GM12874 (cell line): ENCODE data around the gene MBNL2.

Experiments used
- CTCF ChIP-seq: IDR thresholded peaks from 2 replicates; pipeline ENCODE4 v1.5.1; 2011; ENCODE audit warnings: low read depth, mild to moderate bottlenecking, control low read depth, low read length, moderate library complexity; ENCODE audit not compliant: insufficient read depth

Gene MBNL2

GRCh38 chr13:97262058-97262457 is 39.9 kb downstream of the MBNL2 start:
- no peak for TF ChIP-seq CTCF

DNA sequence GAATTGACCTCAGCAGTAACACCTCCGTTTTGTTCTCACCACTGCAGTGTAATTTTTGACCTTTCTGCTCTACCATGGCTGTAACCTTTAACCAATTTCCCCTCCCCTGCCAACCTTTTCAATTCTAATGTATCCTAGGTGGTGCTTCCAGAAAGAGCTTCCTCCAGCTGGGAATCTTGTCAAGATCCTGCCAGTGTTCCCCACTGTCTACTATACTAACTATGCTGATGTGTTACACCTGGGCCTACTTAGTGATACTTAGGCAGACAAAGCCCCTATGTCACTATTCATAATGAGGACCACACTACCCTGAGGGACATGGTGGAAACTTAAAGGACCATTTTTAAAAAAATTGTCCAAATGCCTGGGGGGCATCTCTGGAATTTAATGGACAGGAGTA is 41.0 kb downstream of the MBNL2 start:
- TF ChIP-seq CTCF, result no peak

DNA sequence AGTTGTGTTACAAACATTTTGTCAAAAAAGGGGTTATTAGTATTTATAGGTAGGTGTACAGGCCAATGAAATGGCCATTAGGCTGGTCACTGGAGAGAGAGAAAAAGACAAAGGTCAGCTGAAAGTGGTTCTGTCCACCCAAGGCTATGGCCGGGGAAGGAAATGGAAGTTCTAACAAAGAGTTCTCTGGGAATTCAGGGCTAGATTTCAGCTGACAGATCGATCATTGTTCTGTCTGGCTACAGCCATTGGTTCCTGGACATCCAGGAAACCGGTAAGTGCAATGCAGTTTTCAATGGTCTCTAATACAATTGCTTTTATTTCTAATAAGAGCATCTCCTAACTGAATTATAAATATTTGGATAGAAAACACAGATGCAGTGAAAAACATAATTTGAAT is 42.5 kb downstream of the MBNL2 start:
- no peak for TF ChIP-seq CTCF

GRCh38 chr13:97266332-97266731 is 44.2 kb downstream of the MBNL2 start:
- TF ChIP-seq CTCF, result no peak

DNA sequence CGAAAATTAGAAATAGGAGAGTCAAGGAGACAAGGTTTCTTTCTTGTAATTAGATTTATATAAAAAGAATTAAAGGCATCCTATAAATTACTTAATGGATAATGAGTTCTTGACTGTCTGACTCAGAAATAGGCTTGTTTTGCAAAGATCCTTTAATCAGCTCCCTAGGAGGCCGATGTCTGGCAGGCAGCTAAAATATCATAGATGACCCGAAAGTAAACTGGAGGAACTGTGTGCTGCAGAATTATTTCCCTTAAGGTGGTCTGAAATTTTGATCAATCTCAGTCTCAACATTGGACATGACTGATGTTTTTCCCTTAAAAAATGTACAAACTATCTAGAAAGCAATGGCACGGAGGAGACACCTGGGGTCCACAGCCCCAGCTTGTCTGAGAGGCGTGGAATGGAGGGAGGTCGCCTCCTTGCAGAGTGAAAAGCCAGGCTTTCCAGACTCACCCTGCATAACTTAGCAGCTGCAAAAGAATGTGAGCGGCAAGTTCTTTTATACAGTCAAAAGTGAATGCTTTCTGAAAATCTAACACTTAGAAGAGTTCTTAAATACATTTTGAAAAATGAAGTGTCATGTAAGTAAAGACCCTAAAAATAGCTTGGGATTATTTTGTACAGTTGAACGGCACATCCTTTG is 44.8 kb downstream of the MBNL2 start:
- no peak for TF ChIP-seq CTCF

- TF ChIP-seq CTCF, result no peak
Measured at GRCh38 chr13:97267418-97268059, 45.4 kb downstream of the MBNL2 start.

DNA sequence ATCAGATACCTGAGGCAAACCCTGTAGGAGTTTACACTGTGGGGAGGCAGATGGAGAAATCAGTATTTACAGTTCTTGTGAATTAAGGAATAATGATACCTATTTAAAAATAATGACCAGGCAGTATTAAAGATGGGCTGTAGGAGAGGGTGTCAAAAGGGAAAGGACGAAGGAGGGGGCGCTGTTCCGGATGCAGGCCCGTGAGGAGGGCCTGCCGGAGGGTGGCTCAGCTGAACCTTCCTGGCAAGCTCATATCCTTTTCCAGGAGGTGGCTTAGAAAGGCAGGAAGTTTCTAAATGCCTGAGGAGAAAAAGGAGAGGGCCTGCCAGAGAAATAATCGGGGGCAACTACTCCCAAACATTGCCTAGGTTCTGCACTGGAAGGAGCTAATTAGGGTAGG is 46.6 kb downstream of the MBNL2 start:
- no peak for TF ChIP-seq CTCF
